AG04450 (cell line): Measurements from ENCODE around the gene MON1A. TPM values are rescaled to one million over a fixed set of nuclear protein-coding genes. Genes with fewer than 3 reads are reported as not detected.

Source experiments
- CTCF ChIA-PET: fragments of 300-600, 350-600 bp; formaldehyde crosslinking; extraction: SDS; loops from one replicate; lab custom pipeline; 2022; ENCODE audit warnings: antibody characterized with exemption, inconsistent platforms; lab: Charles Lee
- POLR2A ChIA-PET: fragments of 350-600 bp; formaldehyde crosslinking; extraction: SDS; loops from one replicate; lab custom pipeline; 2021; ENCODE audit warnings: antibody characterized with exemption, inconsistent platforms; lab: Yijun Ruan, JAX
- DNase-seq: peaks from one replicate; pipeline ENCODE4 v3.0.0-alpha.2; 2011; ENCODE audit warnings: low read depth, low spot score
- H3K27ac ChIP-seq: one replicate; pipeline ENCODE4 v1.5.1; 2012; ENCODE audit warnings: low read depth, low read length, control low read depth
- H3K27me3 ChIP-seq: one replicate; pipeline ENCODE4 v1.6.0; 2012; ENCODE audit warnings: low read length; ENCODE audit not compliant: control insufficient read depth, insufficient read depth
- H3K4me3 ChIP-seq: 2 replicates; pipeline ENCODE4 v1.5.1; 2011; ENCODE audit warnings: mild to moderate bottlenecking, low read depth, low read length, control low read depth
- H3K9me3 ChIP-seq: 2 replicates; pipeline ENCODE4 v1.5.1; 2012; ENCODE audit warnings: low read length; ENCODE audit not compliant: control insufficient read depth, insufficient read depth
- polyA plus RNA-seq: library from polyadenylated mRNA; depleted of rRNA; stranded (reverse); fragments of >200 nt; gene quantifications from 2 replicates; pipeline ENCODE4 v1.2.3, GENCODE V29; 2011
- TF ChIP-seq, protein P1 (sequence below): IDR thresholded peaks from 2 replicates; pipeline ENCODE4 v1.5.1; 2011; ENCODE audit warnings: low read depth, low read length, control low read depth, inconsistent platforms

MON1A gene
- polyA plus RNA-seq, 1 experiment, result 7.1 TPM

DNA sequence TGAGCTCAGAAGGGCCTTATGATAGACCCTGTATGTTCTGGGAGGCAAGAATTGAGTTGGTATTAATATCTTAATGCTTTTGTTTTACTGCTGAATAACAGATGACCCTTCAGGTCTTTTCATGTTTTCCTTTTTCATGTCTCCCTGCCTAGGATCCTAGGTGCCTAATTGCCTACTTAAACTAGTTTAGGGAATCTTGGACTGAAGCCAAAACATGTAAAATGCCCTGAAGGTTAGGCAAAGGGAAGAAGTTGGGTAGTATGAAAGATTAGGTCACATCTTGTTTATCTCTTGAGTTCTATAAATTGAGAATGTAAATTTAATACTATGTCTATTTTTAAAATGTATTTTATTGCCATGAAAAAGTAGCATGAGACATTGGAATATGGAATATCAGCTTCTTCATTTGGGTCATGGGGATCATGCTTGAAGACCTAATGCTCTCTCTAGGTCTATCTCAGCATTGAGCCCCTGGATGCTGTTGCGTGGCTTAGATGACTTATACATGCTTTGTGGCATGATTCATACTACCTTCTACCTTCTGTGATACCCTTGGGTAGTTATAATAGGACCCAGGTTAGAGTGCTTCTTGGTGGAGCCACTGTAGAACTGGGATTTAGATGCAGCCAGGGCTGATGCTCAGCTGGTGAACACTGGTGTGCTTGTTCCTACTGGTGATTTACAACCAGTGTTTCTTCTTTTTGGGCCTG is 36.8 kb upstream of the MON1A start:
- CTCF ChIA-PET, result no interaction called here
- no peak for DNase-seq
- Histone ChIP-seq H3K27me3 (no peaks in the 10 kb centered on the region), H3K9me3 (no peaks in the 10 kb centered on the region), H3K4me3 (no peak overlapping the region), H3K27ac (no peak overlapping the region)
- TF ChIP-seq, protein P1, sequence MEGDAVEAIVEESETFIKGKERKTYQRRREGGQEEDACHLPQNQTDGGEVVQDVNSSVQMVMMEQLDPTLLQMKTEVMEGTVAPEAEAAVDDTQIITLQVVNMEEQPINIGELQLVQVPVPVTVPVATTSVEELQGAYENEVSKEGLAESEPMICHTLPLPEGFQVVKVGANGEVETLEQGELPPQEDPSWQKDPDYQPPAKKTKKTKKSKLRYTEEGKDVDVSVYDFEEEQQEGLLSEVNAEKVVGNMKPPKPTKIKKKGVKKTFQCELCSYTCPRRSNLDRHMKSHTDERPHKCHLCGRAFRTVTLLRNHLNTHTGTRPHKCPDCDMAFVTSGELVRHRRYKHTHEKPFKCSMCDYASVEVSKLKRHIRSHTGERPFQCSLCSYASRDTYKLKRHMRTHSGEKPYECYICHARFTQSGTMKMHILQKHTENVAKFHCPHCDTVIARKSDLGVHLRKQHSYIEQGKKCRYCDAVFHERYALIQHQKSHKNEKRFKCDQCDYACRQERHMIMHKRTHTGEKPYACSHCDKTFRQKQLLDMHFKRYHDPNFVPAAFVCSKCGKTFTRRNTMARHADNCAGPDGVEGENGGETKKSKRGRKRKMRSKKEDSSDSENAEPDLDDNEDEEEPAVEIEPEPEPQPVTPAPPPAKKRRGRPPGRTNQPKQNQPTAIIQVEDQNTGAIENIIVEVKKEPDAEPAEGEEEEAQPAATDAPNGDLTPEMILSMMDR, result no peak
- POLR2A ChIA-PET, result interaction anchor here (0.6 kb wide), 1 partner anchor 13 kb away, joined by 3 read pairs; no protein-coding TSS in a partner anchor

DNA sequence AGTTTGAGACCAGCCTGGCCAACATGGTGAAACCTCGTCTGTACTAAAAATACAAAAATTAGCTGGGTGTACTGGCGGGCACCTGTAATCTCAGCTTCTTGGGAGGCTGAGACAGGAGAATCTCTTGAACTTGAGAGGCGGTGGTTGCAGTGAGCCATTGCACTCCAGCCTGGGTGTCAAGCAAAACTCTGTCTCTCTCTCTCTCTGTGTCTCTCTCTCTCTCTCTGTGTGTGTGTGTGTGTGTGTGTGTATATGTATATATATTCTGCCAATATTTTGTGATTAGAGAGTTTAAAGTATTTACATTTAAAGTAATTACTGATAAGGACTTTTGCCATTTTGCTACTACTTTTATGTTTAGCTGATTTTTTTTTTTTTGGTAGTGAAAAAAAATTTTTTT is 26.0 kb upstream of the MON1A start:
- POLR2A ChIA-PET, result interaction anchor here (0.6 to 2.0 kb wide), 2 partner anchors 16 to 26 kb away, joined by 4 to 10 read pairs; partner anchors contain the start of genes MON1A and RBM6
- H3K27ac ChIP-seq, result no peak overlapping the region
- no peak overlapping the region for H3K4me3 ChIP-seq
- no peaks in the 10 kb centered on the region; the same call in 1 of the 2 replicates for H3K9me3 ChIP-seq
- CTCF ChIA-PET, result no interaction called here
- no peak for DNase-seq
- H3K27me3 ChIP-seq, result no peaks in the 10 kb centered on the region
- TF ChIP-seq, protein P1, result no peak

DNA sequence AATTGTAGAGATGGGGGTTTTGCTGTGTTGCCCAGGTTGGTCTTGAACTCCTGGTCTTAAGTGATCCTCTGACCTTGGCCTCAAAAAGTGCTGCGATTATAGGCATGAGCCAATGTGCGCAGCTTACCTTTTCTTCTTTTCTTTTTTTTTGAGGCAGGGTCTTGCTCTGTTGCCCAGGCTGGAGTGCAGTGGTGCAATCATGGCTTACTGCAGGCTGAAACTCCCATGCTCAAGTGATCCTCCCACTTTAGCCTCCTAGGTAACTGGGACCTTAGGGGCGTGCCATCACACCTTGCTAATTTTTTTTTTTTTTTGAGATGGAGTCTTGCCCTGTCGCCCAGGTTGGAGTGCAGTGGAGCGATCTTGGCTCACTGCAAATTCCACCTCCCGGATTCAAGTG is 23.3 kb upstream of the MON1A start:
- TF ChIP-seq, protein P1, result no peak
- CTCF ChIA-PET, result no interaction called here
- POLR2A ChIA-PET, result interaction anchor here (0.7 kb wide), 2 partner anchors 14 to 15 kb away, joined by 3 read pairs; no protein-coding TSS in a partner anchor
- Histone ChIP-seq H3K27ac (no peak overlapping the region), H3K9me3 (no peaks in the 10 kb centered on the region; the same call in 1 of the 2 replicates), H3K4me3 (no peak overlapping the region), H3K27me3 (no peaks in the 10 kb centered on the region)
- DNase-seq, result no peak

DNA sequence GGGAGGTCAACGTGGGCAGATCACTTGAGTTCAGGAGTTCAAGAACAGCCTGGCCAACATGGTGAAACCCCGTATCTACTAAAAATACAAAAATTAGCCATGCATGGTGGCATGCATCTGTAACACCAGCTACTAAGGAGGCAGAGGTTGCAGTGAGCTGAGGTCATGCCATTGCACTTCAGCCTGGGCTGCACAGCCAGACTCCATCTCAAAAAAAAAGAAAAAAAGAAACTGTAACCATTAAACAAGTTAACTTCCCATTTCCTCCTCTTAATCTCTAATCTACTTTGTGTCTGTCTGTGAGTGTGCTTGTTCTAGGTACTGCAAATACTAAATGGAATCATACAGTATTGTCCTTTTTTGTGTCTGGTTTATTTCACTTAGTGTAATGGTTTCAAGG is 13.0 kb upstream of the MON1A start:
- no peak for DNase-seq
- no peaks in the 10 kb centered on the region; the same call in 1 of the 2 replicates for H3K9me3 ChIP-seq
- CTCF ChIA-PET, result no interaction called here
- no peaks in the 10 kb centered on the region for H3K27me3 ChIP-seq
- H3K4me3 ChIP-seq, result no peak overlapping the region
- POLR2A ChIA-PET, result no interaction called here
- H3K27ac ChIP-seq, result no peak overlapping the region
- TF ChIP-seq, protein P1, result no peak

DNA sequence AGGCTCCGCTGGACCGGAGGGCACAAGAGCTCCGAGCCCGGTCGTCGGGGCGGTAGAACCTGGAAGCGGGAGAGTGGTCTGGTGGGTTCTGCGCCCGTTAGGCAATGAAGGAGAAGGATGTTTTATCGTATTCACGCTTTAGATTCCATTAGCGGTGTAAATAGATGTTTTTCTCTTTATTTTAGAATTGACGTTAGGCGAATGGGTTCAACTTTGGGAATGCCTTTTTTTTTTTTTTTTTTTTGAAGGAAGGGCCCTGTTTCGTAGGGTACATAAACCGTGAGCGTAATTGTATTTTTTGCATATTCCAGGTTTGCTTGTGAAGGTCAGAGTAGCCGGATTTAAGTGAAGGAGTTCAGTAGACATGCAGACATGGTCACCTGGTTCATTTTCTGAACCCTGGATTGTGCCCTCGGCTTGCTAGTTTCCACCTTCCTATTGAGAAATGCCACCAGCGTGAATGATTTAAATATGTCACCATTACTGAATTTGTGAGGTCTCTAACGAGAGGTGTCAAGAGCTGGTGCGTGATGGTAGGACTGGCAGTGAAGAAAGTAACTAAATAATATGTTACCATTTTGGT is 11.1 kb upstream of the MON1A start:
- ChIA-PET POLR2A (interaction anchor here (0.6 to 2.0 kb wide), 11 partner anchors 9 to 241 kb away, joined by 3 to 24 read pairs (median 4); partner anchors contain the start of genes MON1A and UBA7), CTCF (interaction anchor here (0.5 to 0.7 kb wide), 3 partner anchors 13 to 183 kb away, joined by 3 to 8 read pairs (median 3); no protein-coding TSS in a partner anchor)
- Histone ChIP-seq H3K27me3 (no peaks in the 10 kb centered on the region), H3K27ac (peak overlapping the region; percentile 98), H3K9me3 (no peaks in the 10 kb centered on the region; the same call in 1 of the 2 replicates), H3K4me3 (peak overlapping the region; percentile 91)
- TF ChIP-seq, protein P1, result no peak
- DNase-seq, result no peak
